HPDE6-E6E7 (cell line): ENCODE measurements around the gene COIL.
"Not testable (repeated sequence)": the region's sequence is repeated elsewhere in the genome, so short reads cannot be mapped to it uniquely, and the experiment has no call there.

ENCODE experiments used
- DNase-seq: peaks from one replicate; pipeline ENCODE4 v3.0.0; 2011; ENCODE audit warnings: missing footprints; ENCODE audit errors: extremely low spot score

Gene COIL

GRCh38 chr17:56960596-56961538 is at the start of gene COIL:
Gene COIL (minus strand): TSS chr17:56961050. CDS start chr17:56961019, 31 bp downstream.
- DNase-seq, result peak; percentile 90

- DNase-seq, result no peak
Measured at GRCh38 chr17:57010487-57010886, 49.6 kb upstream of the COIL start.

GRCh38 chr17:57009737-57010445 is 49.0 kb upstream of the COIL start:
- DNase-seq, result peak; percentile 71

- DNase-seq, result no peak
Measured at GRCh38 chr17:57008958-57009357, 48.1 kb upstream of the COIL start.

GRCh38 chr17:57006040-57006439 is 45.2 kb upstream of the COIL start:
- DNase-seq, result no peak

GRCh38 chr17:57004944-57005579 is 44.2 kb upstream of the COIL start:
- DNase-seq, result no peak

GRCh38 chr17:57002904-57003303 is 42.1 kb upstream of the COIL start:
- DNase-seq, result no peak

GRCh38 chr17:57001541-57001940 is 40.7 kb upstream of the COIL start:
- no peak for DNase-seq

GRCh38 chr17:56997313-56997712 is 36.5 kb upstream of the COIL start:
- no peak for DNase-seq

- no peak for DNase-seq
Measured at GRCh38 chr17:56995766-56996165, 34.9 kb upstream of the COIL start.

- DNase-seq, result no peak
Measured at GRCh38 chr17:56994009-56994792, 33.4 kb upstream of the COIL start.

GRCh38 chr17:56992364-56992763 is 31.5 kb upstream of the COIL start:
- DNase-seq, result no peak

GRCh38 chr17:56988901-56989572 is 28.2 kb upstream of the COIL start:
- DNase-seq, result no peak

- DNase-seq, result no peak
Measured at GRCh38 chr17:56987283-56987834, 26.5 kb upstream of the COIL start.

GRCh38 chr17:56985371-56986162 is 24.7 kb upstream of the COIL start:
- DNase-seq, result no peak

- no peak for DNase-seq
Measured at GRCh38 chr17:56983366-56983765, 22.5 kb upstream of the COIL start.

GRCh38 chr17:56982312-56982711 is 21.5 kb upstream of the COIL start:
- DNase-seq, result peak; percentile 97

- DNase-seq, result not testable (repeated sequence)
Measured at GRCh38 chr17:56980526-56980925, 19.7 kb upstream of the COIL start.

- DNase-seq, result no peak
Measured at GRCh38 chr17:56979091-56979480, 18.2 kb upstream of the COIL start.
